ENCODE results near the gene INPP5A. TPM values are rescaled to one million over a fixed set of nuclear protein-coding genes. Genes with fewer than 3 reads are reported as not detected.

The INPP5A gene
- total and polyA plus RNA-seq, 2 of the 13 experiments (the other 11 are each of a cell fraction or from before 2014, with no cell fraction given) = 17.5 to 37.9 TPM

GRCh38 chr10:132536241-132536876 lies 1.2 kb upstream of the INPP5A start (continued):
- TF ChIP-seq MYNN (CRISPR knock-in tag; IDR thresholded peaks at IDR 0.05; ENCODE audit: low read depth) (no peak), ZNF672 (CRISPR knock-in tag; IDR thresholded peaks at IDR 0.05) (no peak), ZNF136 (CRISPR knock-in tag; IDR thresholded peaks at IDR 0.05; ENCODE audit: low read depth) (no peak), SRY (CRISPR knock-in tag; IDR thresholded peaks at IDR 0.05) (no peak), EHMT2 (IDR thresholded peaks at IDR 0.05; ENCODE audit: borderline replicate concordance, low read depth, low read length) (no peak), PTBP1 (IDR thresholded peaks at IDR 0.05; ENCODE audit: low read depth, low read length, poor library complexity, severe bottlenecking) (no peak), SRSF9 (IDR thresholded peaks at IDR 0.05; ENCODE audit: borderline replicate concordance, insufficient read depth, low read depth, low read length, poor library complexity, severe bottlenecking) (no peak), ZNF772 (CRISPR knock-in tag; IDR thresholded peaks at IDR 0.05) (no peak), KLF16 (CRISPR knock-in tag; IDR thresholded peaks at IDR 0.05) (0 out of 4 replicates have a peak, but pooled peaks of 1 of the 2 experiments have one; percentile 33), HOXA9 (CRISPR knock-in tag; IDR thresholded peaks at IDR 0.05; ENCODE audit: borderline replicate concordance) (no peak), SOX13 (IDR thresholded peaks at IDR 0.05) (no peak), SOX13 (CRISPR knock-in tag; conservative IDR thresholded peaks at IDR 0.05 in 1 of 2, IDR thresholded peaks at IDR 0.05 in 1 of 2) (no peak), THAP11 (CRISPR knock-in tag; IDR thresholded peaks at IDR 0.05) (no peak), PBX2 (CRISPR knock-in tag; IDR thresholded peaks at IDR 0.05) (no peak), SP1 (IDR thresholded peaks at IDR 0.05) (no peak), SP1 (CRISPR knock-in tag; IDR thresholded peaks at IDR 0.05) (no peak), ZNF510 (CRISPR knock-in tag; IDR thresholded peaks at IDR 0.05; ENCODE audit: low read depth) (no peak), ZNF331 (CRISPR knock-in tag; IDR thresholded peaks at IDR 0.05) (no peak), ZNF761 (CRISPR knock-in tag; conservative IDR thresholded peaks at IDR 0.05) (no peak), HNRNPK (IDR thresholded peaks at IDR 0.05; ENCODE audit: low read depth, low read length, poor library complexity, severe bottlenecking) (no peak), TGIF2 (CRISPR knock-in tag; IDR thresholded peaks at IDR 0.05) (peak; percentile 37; the same call in 1 of the 2 replicates), ZNF256 (CRISPR knock-in tag; conservative IDR thresholded peaks at IDR 0.05) (no peak)
- TF ChIP-seq, protein P1, sequence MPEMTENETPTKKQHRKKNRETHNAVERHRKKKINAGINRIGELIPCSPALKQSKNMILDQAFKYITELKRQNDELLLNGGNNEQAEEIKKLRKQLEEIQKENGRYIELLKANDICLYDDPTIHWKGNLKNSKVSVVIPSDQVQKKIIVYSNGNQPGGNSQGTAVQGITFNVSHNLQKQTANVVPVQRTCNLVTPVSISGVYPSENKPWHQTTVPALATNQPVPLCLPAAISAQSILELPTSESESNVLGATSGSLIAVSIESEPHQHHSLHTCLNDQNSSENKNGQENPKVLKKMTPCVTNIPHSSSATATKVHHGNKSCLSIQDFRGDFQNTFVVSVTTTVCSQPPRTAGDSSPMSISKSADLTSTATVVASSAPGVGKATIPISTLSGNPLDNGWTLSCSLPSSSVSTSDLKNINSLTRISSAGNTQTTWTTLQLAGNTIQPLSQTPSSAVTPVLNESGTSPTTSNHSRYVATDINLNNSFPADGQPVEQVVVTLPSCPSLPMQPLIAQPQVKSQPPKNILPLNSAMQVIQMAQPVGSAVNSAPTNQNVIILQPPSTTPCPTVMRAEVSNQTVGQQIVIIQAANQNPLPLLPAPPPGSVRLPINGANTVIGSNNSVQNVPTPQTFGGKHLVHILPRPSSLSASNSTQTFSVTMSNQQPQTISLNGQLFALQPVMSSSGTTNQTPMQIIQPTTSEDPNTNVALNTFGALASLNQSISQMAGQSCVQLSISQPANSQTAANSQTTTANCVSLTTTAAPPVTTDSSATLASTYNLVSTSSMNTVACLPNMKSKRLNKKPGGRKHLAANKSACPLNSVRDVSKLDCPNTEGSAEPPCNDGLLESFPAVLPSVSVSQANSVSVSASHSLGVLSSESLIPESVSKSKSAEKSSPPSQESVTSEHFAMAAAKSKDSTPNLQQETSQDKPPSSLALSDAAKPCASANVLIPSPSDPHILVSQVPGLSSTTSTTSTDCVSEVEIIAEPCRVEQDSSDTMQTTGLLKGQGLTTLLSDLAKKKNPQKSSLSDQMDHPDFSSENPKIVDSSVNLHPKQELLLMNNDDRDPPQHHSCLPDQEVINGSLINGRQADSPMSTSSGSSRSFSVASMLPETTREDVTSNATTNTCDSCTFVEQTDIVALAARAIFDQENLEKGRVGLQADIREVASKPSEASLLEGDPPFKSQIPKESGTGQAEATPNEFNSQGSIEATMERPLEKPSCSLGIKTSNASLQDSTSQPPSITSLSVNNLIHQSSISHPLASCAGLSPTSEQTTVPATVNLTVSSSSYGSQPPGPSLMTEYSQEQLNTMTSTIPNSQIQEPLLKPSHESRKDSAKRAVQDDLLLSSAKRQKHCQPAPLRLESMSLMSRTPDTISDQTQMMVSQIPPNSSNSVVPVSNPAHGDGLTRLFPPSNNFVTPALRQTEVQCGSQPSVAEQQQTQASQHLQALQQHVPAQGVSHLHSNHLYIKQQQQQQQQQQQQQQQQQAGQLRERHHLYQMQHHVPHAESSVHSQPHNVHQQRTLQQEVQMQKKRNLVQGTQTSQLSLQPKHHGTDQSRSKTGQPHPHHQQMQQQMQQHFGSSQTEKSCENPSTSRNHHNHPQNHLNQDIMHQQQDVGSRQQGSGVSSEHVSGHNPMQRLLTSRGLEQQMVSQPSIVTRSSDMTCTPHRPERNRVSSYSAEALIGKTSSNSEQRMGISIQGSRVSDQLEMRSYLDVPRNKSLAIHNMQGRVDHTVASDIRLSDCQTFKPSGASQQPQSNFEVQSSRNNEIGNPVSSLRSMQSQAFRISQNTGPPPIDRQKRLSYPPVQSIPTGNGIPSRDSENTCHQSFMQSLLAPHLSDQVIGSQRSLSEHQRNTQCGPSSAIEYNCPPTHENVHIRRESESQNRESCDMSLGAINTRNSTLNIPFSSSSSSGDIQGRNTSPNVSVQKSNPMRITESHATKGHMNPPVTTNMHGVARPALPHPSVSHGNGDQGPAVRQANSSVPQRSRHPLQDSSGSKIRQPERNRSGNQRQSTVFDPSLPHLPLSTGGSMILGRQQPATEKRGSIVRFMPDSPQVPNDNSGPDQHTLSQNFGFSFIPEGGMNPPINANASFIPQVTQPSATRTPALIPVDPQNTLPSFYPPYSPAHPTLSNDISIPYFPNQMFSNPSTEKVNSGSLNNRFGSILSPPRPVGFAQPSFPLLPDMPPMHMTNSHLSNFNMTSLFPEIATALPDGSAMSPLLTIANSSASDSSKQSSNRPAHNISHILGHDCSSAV (CRISPR knock-in tag; IDR thresholded peaks at IDR 0.05; ENCODE audit: borderline replicate concordance) = no peak

Data from HepG2 (cell line).